Cardiac septum (tissue), 1 donor: ENCODE results near the gene COX7A1. TPM values are rescaled to one million over a fixed set of nuclear protein-coding genes. Genes with fewer than 3 reads are reported as not detected.
"Not testable (repeated sequence)": the region's sequence is repeated elsewhere in the genome, so short reads cannot be mapped to it uniquely, and the experiment has no call there.

Experiments
- DNase-seq: peaks from one replicate; pipeline ENCODE4 v3.0.0-alpha.2; 2020; ENCODE audit warnings: low spot score
- intact Hi-C: fragments of 100-400 bp; cut with DNase I; formaldehyde crosslinking; loops from one replicate; pipeline ENCODE4 v1.14.0; 2022
- total RNA-seq: library from RNA; stranded (reverse); fragmentation: NEBNext Ultra II Directional; extraction: Animal tissue kit (Norgen Biotek cat#: 25700); gene quantifications from one replicate; pipeline ENCODE4 v1.2.1, GENCODE V29; 2021
- donor health status: DM: no; HTN: no; CAD: no.

The COX7A1 gene
- total RNA-seq, 1 donor from 2014 or later, result 1,917 TPM

- intact Hi-C loops, result no loop called here
- no peak for DNase-seq
These were observed 2.4 kb downstream of the COX7A1 start for GRCh38 chr19:36149673-36150406.

DNA sequence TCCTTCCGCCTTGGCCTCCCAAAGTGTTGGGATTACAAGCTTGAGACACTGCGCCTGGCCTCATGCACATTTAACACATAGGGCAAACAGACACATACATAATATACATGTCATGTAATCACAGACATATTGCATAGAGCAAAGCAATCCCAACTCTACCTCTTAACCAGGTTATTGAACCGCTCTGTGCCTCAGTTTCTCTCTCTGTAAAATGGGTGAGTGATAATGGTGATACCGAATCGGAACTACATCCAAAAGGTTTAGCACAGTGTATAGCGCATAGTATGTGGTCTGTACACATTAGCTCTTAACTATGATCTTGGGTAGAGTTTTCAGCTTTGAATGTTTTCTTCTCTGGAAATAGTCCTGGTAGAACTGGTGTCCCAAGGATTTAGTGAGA lies 7.6 kb downstream of the COX7A1 start:
- DNase-seq, result no peak
- intact Hi-C loops, result no loop called here

DNA sequence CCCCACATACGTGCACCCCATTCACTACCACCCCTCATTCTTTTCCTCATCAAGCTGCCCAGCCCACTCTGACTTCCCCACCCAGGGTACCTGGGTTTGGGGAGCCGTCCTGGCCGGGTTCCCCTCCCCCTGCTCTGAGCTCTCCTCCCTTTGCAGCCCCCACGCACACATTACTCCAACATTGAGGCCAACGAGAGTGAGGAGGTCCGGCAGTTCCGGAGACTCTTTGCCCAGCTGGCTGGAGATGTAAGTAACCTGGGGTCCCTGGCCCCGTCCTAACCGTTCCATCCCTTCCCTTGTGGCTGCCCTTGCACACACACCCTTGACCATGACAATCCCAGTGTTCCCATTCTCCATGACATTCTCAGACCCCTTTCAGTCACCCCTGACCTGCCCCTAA lies 9.8 kb downstream of the COX7A1 start:
- intact Hi-C loops, result loop anchor here (1.0 kb wide), 1 partner anchor 9 kb away; no protein-coding TSS in a partner anchor

GRCh38 chr19:36142046-36142445 lies 10.2 kb downstream of the COX7A1 start:
- intact Hi-C loops, result loop anchor here (1.0 kb wide), 1 partner anchor 9 kb away; no protein-coding TSS in a partner anchor
- no peak for DNase-seq

More for the DNA sequence above, 9.8 kb downstream of the COX7A1 start:
- DNase-seq, result no peak

DNA sequence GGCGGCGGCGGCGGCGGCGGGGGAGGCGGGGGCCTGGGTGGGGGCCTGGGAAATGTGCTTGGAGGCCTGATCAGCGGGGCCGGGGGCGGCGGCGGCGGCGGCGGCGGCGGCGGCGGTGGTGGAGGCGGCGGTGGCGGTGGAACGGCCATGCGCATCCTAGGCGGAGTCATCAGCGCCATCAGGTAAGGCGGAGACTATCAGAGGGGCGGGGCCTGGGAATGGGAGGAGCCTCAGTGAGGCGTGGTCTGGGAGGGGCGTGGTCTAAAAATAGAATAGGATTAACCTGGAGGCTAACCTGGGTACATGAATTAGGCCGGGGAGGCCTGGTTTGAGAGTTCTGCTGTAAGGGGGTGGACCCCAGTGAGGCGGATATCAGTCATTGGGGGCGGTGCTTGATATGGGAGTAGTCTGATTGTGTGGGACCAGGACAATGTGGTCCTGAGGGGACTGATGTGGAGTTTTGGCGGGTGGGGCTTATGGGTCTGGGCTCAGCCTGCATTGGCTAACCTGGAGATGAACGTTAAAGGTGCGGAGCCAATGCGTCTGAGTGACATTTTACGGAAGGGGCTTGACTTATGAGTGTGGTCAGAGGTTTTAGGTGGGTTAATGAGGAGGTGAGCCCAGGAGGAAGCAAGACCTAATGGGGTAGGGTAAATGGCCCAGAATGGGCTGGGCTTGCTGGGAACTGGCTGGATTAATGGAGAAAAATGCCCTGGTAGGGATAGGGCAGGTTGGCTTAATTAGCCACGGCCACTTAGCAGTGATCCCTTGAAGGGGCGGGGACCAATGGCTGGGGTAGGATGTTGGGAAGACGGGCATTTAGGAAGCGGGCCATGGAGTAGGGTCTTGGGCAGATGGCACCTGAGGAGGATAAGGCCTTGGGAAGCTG lies 11.0 kb downstream of the COX7A1 start:
- peak; percentile 95 for DNase-seq
- intact Hi-C loops, result no loop called here

- intact Hi-C loops, result no loop called here
These were observed 11.8 kb downstream of the COX7A1 start for GRCh38 chr19:36140304-36141038.

DNA sequence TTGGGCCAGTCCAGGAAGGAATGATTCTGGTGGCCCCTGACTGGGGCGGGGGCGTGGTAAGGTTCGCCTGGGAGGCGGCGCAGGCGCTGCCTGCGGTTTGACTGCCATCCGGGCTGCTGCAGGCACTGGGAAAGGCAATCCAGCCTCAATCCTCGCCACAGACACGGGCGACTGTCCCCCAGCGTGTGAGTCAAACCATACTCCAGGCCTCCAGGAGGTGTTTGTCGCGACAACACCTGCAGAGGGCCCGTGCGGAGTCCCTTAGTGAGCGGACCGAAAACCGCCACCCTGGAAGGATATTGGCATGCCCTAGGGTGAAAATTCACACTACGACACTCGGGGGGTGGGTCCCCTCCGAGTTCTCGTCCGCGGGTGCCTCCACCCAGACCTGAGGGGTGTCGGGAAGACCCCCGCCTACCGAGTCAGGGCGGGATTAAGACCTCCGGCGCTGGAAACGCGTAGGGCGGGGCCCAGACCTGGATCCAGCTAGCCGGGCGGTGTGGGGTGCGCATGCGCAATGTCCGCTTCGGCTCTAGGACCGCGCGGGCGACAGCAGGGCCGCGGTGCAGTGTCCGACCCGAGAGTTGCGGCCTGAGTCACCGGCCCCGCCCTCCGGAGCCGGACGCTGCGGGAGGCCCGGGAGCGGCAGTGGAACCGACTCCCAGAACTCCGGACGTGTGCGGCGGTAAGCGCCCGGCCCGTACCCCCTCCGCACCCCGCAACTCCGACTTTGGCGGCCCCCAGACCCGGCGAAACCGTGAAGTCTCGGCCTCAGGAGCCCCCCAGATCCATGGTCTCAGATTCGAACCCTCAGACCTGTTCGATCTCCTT lies 12.6 kb downstream of the COX7A1 start, which contains the start of gene CAPNS1:
TSS of gene CAPNS1 (plus strand) at position 594 of the 831 bp plus-strand sequence. CDS start 946 bp downstream, outside the sequence.
- intact Hi-C loops, result loop anchor here (10.0 kb wide), 1 partner anchor 635 kb away; the partner anchor contains the start of gene ZNF850

More at GRCh38 chr19:36140304-36141038, 11.8 kb downstream of the COX7A1 start:
- DNase-seq, result peak; percentile 79

DNA sequence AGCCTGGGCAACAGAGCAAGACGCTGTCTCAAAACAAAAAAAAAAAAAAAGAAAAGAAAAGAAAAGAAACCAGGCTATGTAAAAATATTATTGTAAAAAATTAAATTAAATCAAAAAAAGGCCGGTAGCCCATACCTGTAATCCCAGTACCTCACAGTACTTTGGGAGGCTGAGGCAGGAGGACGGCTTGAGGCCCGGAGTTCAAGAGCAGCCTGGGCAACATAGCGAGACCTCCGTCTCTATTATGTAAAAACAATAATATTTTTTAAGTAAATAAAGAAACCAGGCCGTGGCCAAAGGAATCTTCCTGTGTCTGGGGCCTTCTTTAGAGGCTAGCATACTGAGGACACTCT lies 13.2 kb downstream of the COX7A1 start:
- intact Hi-C loops, result loop anchor here (10.0 kb wide), 1 partner anchor 636 kb away; the partner anchor contains the start of gene ZNF850

More for the DNA sequence above, 12.6 kb downstream of the COX7A1 start, which contains the start of gene CAPNS1:
- peak; percentile 99 for DNase-seq

DNA sequence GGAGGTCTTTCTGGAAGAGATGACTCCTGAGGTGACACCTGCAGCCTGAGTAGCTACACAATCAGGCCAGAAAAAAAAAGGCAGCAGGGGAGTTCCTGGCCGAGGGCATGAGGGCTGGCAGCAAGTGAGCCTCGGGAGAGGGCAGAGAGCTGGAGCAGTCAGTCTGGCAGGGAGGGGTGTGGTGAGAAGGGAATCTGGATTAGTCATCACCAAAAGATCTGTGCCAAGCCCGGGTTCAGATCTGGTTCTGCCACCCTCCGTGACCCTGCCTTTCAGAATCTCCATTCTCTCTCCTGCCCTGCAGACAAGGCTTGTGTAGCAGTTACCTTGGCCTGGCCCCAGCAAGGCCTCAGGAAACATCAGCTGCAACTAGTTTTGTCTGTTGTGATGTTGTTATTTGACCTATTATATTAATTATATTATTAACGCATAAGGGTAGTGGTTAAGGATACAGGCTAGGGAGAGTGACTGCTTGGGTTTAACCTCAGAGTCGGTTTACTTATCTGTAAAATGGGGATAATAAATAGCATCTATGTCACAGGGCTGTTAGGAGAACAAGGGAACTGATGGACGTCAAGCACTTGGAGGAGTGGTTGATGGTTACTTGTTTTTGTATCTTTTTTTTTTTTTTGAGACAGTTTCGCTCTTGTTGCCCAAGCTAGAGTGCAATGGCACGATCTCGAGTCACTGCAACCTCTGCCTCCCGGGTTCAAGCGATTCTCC lies 15.1 kb downstream of the COX7A1 start:
- intact Hi-C loops, result loop anchor here (10.0 kb wide), 1 partner anchor 638 kb away; the partner anchor contains the start of gene ZNF850
- peak; percentile 81 for DNase-seq

More for the DNA sequence above, 13.2 kb downstream of the COX7A1 start:
- no peak for DNase-seq

GRCh38 chr19:36134867-36135266 lies 17.4 kb downstream of the COX7A1 start:
- intact Hi-C loops, result loop anchor here (10.0 kb wide), 1 partner anchor 640 kb away; the partner anchor contains the start of gene ZNF850
- not testable (repeated sequence) for DNase-seq

DNA sequence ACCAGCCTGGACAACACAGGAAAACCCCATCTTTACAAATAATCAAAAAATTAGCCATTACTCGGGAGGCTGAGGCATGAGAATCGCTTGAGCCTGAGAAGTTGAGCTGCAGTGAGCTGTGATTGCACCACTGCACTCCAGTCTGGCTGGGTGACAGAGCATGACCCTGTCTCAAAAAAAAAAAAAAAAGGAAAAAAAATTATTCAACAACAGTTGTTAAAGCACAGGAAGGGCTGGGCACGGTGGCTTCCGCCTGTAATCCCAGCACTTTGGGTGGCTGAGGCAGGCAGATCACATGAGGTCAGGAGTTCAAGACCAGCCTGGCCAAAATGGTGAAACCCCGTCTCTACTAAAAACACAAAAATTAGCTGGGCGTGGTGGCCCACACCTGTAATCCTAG lies 21.0 kb downstream of the COX7A1 start:
- intact Hi-C loops, result loop anchor here (10.0 kb wide), 1 partner anchor 644 kb away; the partner anchor contains the start of gene ZNF850
- not testable (repeated sequence) for DNase-seq

GRCh38 chr19:36128392-36128736 lies 23.9 kb downstream of the COX7A1 start:
- intact Hi-C loops, result loop anchor here (1.0 kb wide), 1 partner anchor 24 kb away; the partner anchor contains the start of gene COX7A1
- DNase-seq, result no peak

- no peak for DNase-seq
- intact Hi-C loops, result no loop called here
These were observed 26.7 kb downstream of the COX7A1 start for GRCh38 chr19:36125557-36125956.

DNA sequence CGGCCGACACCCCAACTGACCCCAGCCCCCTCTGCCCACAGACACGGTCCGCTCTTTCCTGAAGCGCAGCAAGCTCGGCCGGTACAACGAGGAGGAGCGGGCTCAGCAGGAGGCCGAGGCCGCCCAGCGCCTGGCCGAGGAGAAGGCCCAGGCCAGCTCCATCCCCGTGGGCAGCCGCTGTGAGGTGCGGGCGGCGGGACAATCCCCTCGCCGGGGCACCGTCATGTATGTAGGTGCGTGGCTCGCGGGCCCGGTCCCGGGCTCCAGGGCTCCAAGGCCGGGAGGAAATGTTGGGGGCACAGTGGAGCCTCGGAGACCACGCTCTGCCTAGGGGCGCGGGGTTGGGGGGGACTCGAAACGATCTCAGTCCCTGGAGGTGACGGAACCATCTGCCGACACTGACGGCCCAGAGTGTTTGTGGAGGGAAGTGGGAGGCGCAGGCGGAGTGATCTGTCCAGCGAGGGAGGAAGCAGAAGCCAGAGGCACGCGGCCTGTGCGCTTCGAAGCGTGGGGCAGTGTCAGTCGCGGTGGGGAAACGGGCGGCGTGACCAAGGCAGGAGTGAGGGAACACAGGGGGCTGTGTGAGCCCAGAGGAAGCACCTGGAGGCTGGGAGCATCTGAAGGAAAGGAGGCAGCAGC lies 30.6 kb downstream of the COX7A1 start:
- intact Hi-C loops, result no loop called here
- DNase-seq, result no peak

GRCh38 chr19:36120984-36121358 lies 31.3 kb downstream of the COX7A1 start:
- no peak for DNase-seq
- intact Hi-C loops, result no loop called here

DNA sequence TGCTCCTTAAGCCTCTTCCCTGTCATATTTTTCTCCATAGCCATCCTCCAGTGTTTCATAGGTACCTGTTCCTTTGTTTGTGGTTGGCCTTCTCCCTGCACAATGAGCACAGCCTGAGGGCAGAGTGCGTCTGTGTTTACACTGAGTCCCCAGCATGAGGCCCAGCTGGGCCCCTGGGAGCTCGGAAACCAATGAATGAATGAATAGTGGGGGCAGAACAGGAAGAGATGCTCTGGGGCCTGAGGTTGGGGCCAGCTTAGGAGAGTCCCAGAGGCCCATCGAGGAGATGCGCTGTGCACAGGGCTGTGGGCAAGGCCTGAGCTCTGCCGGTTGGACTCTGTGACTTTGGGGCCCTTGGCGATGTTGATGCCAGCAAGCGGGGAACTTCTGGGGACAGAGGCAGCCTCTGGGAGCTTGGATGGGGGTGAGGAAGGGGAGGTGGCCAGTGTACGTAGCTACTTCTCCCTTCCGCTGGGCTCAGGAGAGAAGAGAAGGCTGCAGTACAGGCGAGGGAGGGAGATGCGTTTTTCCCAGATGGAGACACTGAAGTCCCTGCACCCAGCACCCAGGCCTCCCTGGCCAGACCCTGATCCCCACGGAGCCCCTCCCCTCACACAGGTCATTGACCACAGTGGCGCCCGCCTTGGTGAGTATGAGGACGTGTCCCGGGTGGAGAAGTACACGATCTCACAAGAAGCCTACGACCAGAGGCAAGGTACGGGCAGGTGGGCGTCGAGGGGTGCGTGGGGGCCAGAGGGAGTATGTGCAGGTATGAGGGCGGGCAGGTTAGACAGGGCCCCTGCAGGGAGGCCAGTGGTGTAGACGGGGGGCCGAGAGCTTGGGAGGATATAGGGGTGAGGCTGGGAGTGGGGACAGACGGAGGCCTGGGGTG lies 31.9 kb downstream of the COX7A1 start:
- intact Hi-C loops, result no loop called here
- no peak for DNase-seq

GRCh38 chr19:36116344-36116637 lies 36.0 kb downstream of the COX7A1 start:
- intact Hi-C loops, result no loop called here
- no peak for DNase-seq
